Stomach (tissue), 4 donors: ENCODE data around the gene PCDHGA11.

Source experiments
- EP300 ChIP-seq: sonication (generic); formaldehyde crosslinking; IDR thresholded peaks from one replicate; pipeline ENCODE4 v1.6.1; 2017; ENCODE audit warnings: antibody characterized with exemption
- POLR2AphosphoS5 ChIP-seq, 3 donors: sonication (generic); formaldehyde crosslinking; IDR thresholded peaks; one replicate each; pipeline ENCODE4 v1.6.1; 2016; ENCODE audit warnings: antibody characterized with exemption in 3 of 3
- TF ChIP-seq, protein P1 (sequence below), 7 experiments: fragments of 450-650 bp in 4 of 7; fragments of 200-600 bp in 3 of 7; sonication (generic) in 3 of 7; IDR thresholded peaks; one replicate each; pipeline ENCODE4 v1.5.1; 2016 to 2019; ENCODE audit warnings: antibody characterized with exemption in 7 of 7, control low read depth in 2 of 7, mild to moderate bottlenecking in 1 of 7

DNA sequence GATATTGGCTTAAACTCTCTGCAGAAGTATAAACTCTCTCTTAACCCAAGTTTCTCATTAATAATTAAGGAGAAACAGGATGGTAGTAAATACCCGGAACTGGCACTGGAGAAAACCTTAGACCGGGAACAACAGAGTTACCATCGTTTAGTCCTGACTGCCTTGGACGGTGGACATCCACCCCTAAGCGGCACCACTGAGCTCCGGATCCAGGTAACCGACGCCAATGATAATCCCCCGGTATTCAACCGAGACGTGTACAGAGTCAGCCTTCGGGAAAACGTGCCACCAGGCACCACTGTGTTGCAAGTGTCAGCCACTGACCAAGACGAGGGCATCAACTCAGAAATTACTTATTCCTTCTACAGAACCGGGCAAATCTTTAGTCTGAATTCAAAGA is 22.2 kb upstream of the PCDHGA11 start:
- TF ChIP-seq, protein P1, sequence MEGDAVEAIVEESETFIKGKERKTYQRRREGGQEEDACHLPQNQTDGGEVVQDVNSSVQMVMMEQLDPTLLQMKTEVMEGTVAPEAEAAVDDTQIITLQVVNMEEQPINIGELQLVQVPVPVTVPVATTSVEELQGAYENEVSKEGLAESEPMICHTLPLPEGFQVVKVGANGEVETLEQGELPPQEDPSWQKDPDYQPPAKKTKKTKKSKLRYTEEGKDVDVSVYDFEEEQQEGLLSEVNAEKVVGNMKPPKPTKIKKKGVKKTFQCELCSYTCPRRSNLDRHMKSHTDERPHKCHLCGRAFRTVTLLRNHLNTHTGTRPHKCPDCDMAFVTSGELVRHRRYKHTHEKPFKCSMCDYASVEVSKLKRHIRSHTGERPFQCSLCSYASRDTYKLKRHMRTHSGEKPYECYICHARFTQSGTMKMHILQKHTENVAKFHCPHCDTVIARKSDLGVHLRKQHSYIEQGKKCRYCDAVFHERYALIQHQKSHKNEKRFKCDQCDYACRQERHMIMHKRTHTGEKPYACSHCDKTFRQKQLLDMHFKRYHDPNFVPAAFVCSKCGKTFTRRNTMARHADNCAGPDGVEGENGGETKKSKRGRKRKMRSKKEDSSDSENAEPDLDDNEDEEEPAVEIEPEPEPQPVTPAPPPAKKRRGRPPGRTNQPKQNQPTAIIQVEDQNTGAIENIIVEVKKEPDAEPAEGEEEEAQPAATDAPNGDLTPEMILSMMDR (IDR thresholded peaks at IDR 0.05), result no peak
- TF ChIP-seq POLR2AphosphoS5 (IDR thresholded peaks at IDR 0.05) (no peak), EP300 (no peak)
